IPS-15b (cell line): ENCODE measurements around the gene PCDHGA11.

Experiments used
- H3K27me3 ChIP-seq: one replicate; pipeline ENCODE4 v1.6.1; 2013; ENCODE audit warnings: low read length; ENCODE audit not compliant: control insufficient read depth, insufficient read depth
- H3K36me3 ChIP-seq: one replicate; pipeline ENCODE4 v1.6.1; 2013; ENCODE audit warnings: low read length; ENCODE audit not compliant: control insufficient read depth, insufficient read depth
- H3K4me1 ChIP-seq: one replicate; pipeline ENCODE4 v1.6.1; 2013; ENCODE audit warnings: mild to moderate bottlenecking, low read length; ENCODE audit not compliant: control insufficient read depth, insufficient read depth
- H3K4me3 ChIP-seq: one replicate; pipeline ENCODE4 v1.5.1; 2013; ENCODE audit warnings: low read depth, low read length
- H3K9ac ChIP-seq: one replicate; pipeline ENCODE4 v1.6.1; 2013; ENCODE audit warnings: low read depth, mild to moderate bottlenecking, low read length
- H3K9me3 ChIP-seq: one replicate; pipeline ENCODE4 v1.6.1; 2013; ENCODE audit warnings: mild to moderate bottlenecking, low read length; ENCODE audit not compliant: control insufficient read depth, insufficient read depth

Gene PCDHGA11

GRCh38 chr5:141465351-141465750 is 44.5 kb downstream of the PCDHGA11 start:
- Histone ChIP-seq H3K27me3 (no peaks in the 10 kb centered on the region), H3K9me3 (no peaks in the 10 kb centered on the region), H3K9ac (no peak overlapping the region), H3K4me1 (no peaks in the 10 kb centered on the region), H3K36me3 (no peaks in the 10 kb centered on the region), H3K4me3 (no peak overlapping the region)
